Liver (tissue), 9 donors: ENCODE data around the gene RABL2B. TPM values are rescaled to one million over a fixed set of nuclear protein-coding genes. Genes with fewer than 3 reads are reported as not detected.

Experiments used
- DNase-seq: peaks from one replicate; pipeline ENCODE4 v3.0.0-alpha.2; 2017; ENCODE audit warnings: low spot score
- H3K27ac ChIP-seq, 2 donors: one replicate each; pipeline ENCODE4 v1.7.0; 2013; ENCODE audit warnings: inconsistent platforms in 2 of 2, low read length in 2 of 2, control low read depth in 1 of 2, low read depth in 1 of 2, mild to moderate bottlenecking in 1 of 2
- H3K27me3 ChIP-seq, 4 donors: one replicate each; pipeline versions ENCODE4 v1.6.1 to v1.7.0; 2013; ENCODE audit warnings: low read length in 3 of 4, inconsistent platforms in 1 of 4, mild to moderate bottlenecking in 1 of 4, moderate library complexity in 1 of 4; ENCODE audit not compliant: control insufficient read depth in 4 of 4, insufficient read depth in 4 of 4
- H3K36me3 ChIP-seq, 4 donors: one replicate each; pipeline versions ENCODE4 v1.6.1 to v1.7.0; 2013; ENCODE audit warnings: low read length in 3 of 4, mild to moderate bottlenecking in 3 of 4, low read depth in 1 of 4, moderate library complexity in 1 of 4; ENCODE audit not compliant: control insufficient read depth in 4 of 4, insufficient read depth in 3 of 4
- H3K4me1 ChIP-seq, 4 donors: one replicate each; pipeline versions ENCODE4 v1.6.1 to v1.7.0; 2013; ENCODE audit warnings: low read length in 3 of 4, mild to moderate bottlenecking in 3 of 4, moderate library complexity in 1 of 4; ENCODE audit not compliant: control insufficient read depth in 4 of 4, insufficient read depth in 4 of 4
- H3K4me3 ChIP-seq, 3 donors: one replicate each; pipeline versions ENCODE4 v1.6.1 to v1.7.0; 2013; ENCODE audit warnings: low read length in 3 of 3, control low read depth in 1 of 3, low read depth in 1 of 3, mild to moderate bottlenecking in 1 of 3
- H3K9ac ChIP-seq, 2 donors: one replicate each; pipeline ENCODE4 v1.7.0; 2013; ENCODE audit warnings: low read length in 2 of 2, mild to moderate bottlenecking in 2 of 2, moderate library complexity in 2 of 2, control low read depth in 1 of 2, low read depth in 1 of 2
- H3K9me3 ChIP-seq, 4 donors: one replicate each; pipeline versions ENCODE4 v1.6.1 to v1.7.0; 2013; ENCODE audit warnings: low read length in 3 of 4; ENCODE audit not compliant: control insufficient read depth in 4 of 4
- EGR1 ChIP-seq, 2 donors: IDR thresholded peaks; 2 replicates each; pipeline ENCODE4 v1.6.1; 2016 to 2018; ENCODE audit warnings: antibody characterized with exemption in 2 of 2, low read depth in 2 of 2
- FOXA1 ChIP-seq: IDR thresholded peaks from 2 replicates; pipeline ENCODE4 v1.6.1; 2016; ENCODE audit warnings: antibody characterized with exemption
- FOXA2 ChIP-seq: IDR thresholded peaks from 2 replicates; pipeline ENCODE4 v1.6.1; 2016; ENCODE audit warnings: antibody characterized with exemption
- GABPA ChIP-seq, 2 donors: IDR thresholded peaks in 1 of 2; conservative IDR thresholded peaks in 1 of 2; 2 replicates each; pipeline ENCODE4 v1.6.1; 2016; ENCODE audit warnings: antibody characterized with exemption in 2 of 2, mild to moderate bottlenecking in 1 of 2, moderate library complexity in 1 of 2
- HNF4A ChIP-seq, 2 donors: conservative IDR thresholded peaks; 2 replicates each; pipeline ENCODE4 v1.6.1; 2016; ENCODE audit warnings: antibody characterized with exemption in 2 of 2, mild to moderate bottlenecking in 2 of 2
- HNF4G ChIP-seq: IDR thresholded peaks from 2 replicates; pipeline ENCODE4 v1.6.1; 2016; ENCODE audit warnings: antibody characterized with exemption
- JUND ChIP-seq, 2 donors: IDR thresholded peaks; 2 replicates each; pipeline ENCODE4 v1.6.1; 2016; ENCODE audit warnings: antibody characterized with exemption in 2 of 2
- NR2F2 ChIP-seq: IDR thresholded peaks from 2 replicates; pipeline ENCODE4 v1.6.1; 2016; ENCODE audit warnings: antibody characterized with exemption
- RAD21 ChIP-seq, 2 donors: IDR thresholded peaks; 2 replicates each; pipeline ENCODE4 v1.6.1; 2016; ENCODE audit warnings: antibody characterized with exemption in 2 of 2, mild to moderate bottlenecking in 2 of 2
- RXRA ChIP-seq, 2 donors: IDR thresholded peaks; 2 replicates each; pipeline ENCODE4 v1.6.1; 2017 to 2018; ENCODE audit warnings: antibody characterized with exemption in 2 of 2, mild to moderate bottlenecking in 1 of 2
- SP1 ChIP-seq: IDR thresholded peaks from 2 replicates; pipeline ENCODE4 v1.6.1; 2018; ENCODE audit warnings: antibody characterized with exemption, mild to moderate bottlenecking
- TAF1 ChIP-seq: conservative IDR thresholded peaks from 2 replicates; pipeline ENCODE4 v1.6.1; 2016; ENCODE audit warnings: antibody characterized with exemption, mild to moderate bottlenecking
- YY1 ChIP-seq: IDR thresholded peaks from 2 replicates; pipeline ENCODE4 v1.6.1; 2016; ENCODE audit warnings: antibody characterized with exemption, mild to moderate bottlenecking
- WGBS: extraction: QIAGEN DNeasy Blood & Tissue Kit; methylation state at CpG from one replicate; pipeline ENCODE4 v1.1.7; 2013; 5-methylcytosine and 5-hydroxymethylcytosine counted together
- polyA plus RNA-seq, 2 donors: library from polyadenylated mRNA; stranded (reverse) in 1 of 2; unstranded in 1 of 2; fragments of 200-250 nt in 1 of 2; fragments of >200 nt in 1 of 2; fragmentation: Nextera tagmentation in 1 of 2; extraction: Ambion mirVana in 1 of 2; gene quantifications; one replicate each; pipeline versions ENCODE4 v1.2.1 to v1.2.3, GENCODE V29; 2013 to 2015
- total RNA-seq, 2 donors: library from RNA; depleted of rRNA; stranded (reverse); fragments of >200 nt; gene quantifications; one replicate each; pipeline ENCODE4 v1.2.3, GENCODE V29; 2014
- TF ChIP-seq, protein P1 (sequence below): IDR thresholded peaks from 2 replicates; pipeline ENCODE4 v1.6.1; 2016; ENCODE audit warnings: antibody characterized with exemption
- TF ChIP-seq, protein P2 (sequence below): IDR thresholded peaks from 2 replicates; pipeline ENCODE4 v1.6.1; 2016; ENCODE audit warnings: antibody characterized with exemption, mild to moderate bottlenecking
- TF ChIP-seq, protein P3 (sequence below): fragments of 150-350 bp; IDR thresholded peaks from 2 replicates; pipeline ENCODE4 v1.5.1; 2017; ENCODE audit warnings: improper control_type of control experiment, low read depth, low read length; ENCODE audit not compliant: missing input control
- TF ChIP-seq, protein P4 (sequence below): IDR thresholded peaks from 2 replicates; pipeline ENCODE4 v1.6.1; 2016; ENCODE audit warnings: antibody characterized with exemption
- donor health status: healthy.
- donor health status: healthy.
- donor health status: healthy.
- donor health status: healthy.
- donor health status: healthy.

RABL2B gene
- total and polyA plus RNA-seq, 4 donors = 4.2 to 6.7 (median 5.5) TPM

DNA sequence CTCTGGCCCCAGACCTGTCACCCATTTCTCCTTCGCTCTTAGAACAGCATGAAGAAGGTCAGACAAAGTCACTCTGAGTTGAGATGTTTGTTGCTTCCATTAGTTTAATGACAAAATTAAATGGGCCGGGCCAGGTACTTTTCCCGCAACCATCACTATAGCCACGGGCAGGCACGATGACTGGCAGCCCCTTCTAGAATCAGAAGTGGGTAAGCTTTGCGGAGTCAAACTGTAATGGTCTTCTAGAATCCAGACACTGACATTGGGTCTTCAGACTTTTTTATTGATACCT lies 47.8 kb downstream of the RABL2B start:
- Histone ChIP-seq H3K36me3 (no peaks in the 10 kb centered on the region), H3K9ac (no peak overlapping the region), H3K4me3 (no peak overlapping the region), H3K9me3 (no peaks in the 10 kb centered on the region), H3K27me3 (no peaks in the 10 kb centered on the region), H3K27ac (no peak overlapping the region), H3K4me1 (peaks cover 0 to 8% (median 0%) of the 10 kb centered on the region in 4 donors)
- 91% methylated on average over 6 of the region's 6 CpGs for WGBS
- TF ChIP-seq RXRA (IDR thresholded peaks at IDR 0.05) (no peak), TAF1 (no peak)
- TF ChIP-seq, protein P1, sequence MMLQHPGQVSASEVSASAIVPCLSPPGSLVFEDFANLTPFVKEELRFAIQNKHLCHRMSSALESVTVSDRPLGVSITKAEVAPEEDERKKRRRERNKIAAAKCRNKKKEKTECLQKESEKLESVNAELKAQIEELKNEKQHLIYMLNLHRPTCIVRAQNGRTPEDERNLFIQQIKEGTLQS = no peak
- TF ChIP-seq, protein P2, sequence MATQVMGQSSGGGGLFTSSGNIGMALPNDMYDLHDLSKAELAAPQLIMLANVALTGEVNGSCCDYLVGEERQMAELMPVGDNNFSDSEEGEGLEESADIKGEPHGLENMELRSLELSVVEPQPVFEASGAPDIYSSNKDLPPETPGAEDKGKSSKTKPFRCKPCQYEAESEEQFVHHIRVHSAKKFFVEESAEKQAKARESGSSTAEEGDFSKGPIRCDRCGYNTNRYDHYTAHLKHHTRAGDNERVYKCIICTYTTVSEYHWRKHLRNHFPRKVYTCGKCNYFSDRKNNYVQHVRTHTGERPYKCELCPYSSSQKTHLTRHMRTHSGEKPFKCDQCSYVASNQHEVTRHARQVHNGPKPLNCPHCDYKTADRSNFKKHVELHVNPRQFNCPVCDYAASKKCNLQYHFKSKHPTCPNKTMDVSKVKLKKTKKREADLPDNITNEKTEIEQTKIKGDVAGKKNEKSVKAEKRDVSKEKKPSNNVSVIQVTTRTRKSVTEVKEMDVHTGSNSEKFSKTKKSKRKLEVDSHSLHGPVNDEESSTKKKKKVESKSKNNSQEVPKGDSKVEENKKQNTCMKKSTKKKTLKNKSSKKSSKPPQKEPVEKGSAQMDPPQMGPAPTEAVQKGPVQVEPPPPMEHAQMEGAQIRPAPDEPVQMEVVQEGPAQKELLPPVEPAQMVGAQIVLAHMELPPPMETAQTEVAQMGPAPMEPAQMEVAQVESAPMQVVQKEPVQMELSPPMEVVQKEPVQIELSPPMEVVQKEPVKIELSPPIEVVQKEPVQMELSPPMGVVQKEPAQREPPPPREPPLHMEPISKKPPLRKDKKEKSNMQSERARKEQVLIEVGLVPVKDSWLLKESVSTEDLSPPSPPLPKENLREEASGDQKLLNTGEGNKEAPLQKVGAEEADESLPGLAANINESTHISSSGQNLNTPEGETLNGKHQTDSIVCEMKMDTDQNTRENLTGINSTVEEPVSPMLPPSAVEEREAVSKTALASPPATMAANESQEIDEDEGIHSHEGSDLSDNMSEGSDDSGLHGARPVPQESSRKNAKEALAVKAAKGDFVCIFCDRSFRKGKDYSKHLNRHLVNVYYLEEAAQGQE = no peak
- TF ChIP-seq, protein P3, sequence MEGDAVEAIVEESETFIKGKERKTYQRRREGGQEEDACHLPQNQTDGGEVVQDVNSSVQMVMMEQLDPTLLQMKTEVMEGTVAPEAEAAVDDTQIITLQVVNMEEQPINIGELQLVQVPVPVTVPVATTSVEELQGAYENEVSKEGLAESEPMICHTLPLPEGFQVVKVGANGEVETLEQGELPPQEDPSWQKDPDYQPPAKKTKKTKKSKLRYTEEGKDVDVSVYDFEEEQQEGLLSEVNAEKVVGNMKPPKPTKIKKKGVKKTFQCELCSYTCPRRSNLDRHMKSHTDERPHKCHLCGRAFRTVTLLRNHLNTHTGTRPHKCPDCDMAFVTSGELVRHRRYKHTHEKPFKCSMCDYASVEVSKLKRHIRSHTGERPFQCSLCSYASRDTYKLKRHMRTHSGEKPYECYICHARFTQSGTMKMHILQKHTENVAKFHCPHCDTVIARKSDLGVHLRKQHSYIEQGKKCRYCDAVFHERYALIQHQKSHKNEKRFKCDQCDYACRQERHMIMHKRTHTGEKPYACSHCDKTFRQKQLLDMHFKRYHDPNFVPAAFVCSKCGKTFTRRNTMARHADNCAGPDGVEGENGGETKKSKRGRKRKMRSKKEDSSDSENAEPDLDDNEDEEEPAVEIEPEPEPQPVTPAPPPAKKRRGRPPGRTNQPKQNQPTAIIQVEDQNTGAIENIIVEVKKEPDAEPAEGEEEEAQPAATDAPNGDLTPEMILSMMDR = no peak
- DNase-seq = no peak

DNA sequence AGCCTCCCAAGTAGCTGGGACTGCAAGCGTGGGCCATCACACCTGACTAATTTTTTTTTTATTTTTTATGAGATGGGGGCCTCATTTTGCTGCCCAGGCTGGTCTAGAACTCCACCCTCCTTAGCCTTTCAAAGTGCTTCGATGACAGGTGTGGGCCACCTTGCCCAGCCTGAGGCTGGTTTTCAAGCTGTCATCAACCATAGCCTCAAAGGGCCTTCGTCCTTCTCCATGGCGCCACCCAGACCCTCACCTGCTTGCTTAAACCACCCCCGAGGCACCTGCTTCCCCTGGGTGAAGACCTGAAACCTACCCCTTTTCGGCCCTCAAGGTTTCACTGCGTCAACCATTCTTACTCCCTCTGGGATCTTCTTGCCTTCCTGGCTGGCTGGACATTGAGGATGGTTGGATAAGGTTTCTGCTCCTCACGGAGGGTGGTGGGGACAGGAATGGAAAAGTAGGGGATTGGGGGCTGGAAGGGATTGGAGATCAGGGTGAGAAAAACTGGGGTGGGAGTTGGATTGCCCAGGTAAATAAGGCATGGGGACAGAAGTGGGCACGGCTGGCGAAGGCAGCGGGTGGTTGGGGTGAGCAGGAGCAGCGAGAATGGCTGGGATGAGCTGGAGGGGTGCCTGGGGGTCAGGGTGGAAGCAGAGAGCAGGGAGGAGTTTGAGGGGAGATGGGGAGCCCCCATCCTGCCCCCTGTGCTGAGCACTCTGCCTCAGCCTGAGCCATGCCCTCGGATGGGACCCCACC lies 48.3 kb downstream of the RABL2B start:
- WGBS = 94% methylated on average over 13 of the region's 13 CpGs
- Histone ChIP-seq H3K9ac (no peak overlapping the region), H3K4me1 (peaks cover 0 to 8% (median 0%) of the 10 kb centered on the region in 4 donors), H3K27me3 (no peaks in the 10 kb centered on the region), H3K36me3 (no peaks in the 10 kb centered on the region), H3K4me3 (no peak overlapping the region), H3K27ac (no peak overlapping the region), H3K9me3 (no peaks in the 10 kb centered on the region)
- DNase-seq = no peak
- no peak for TF ChIP-seq JUND (IDR thresholded peaks at IDR 0.05)
- no peak for TF ChIP-seq HNF4A (conservative IDR thresholded peaks at IDR 0.05)
- TF ChIP-seq FOXA2 = no peak
- TF ChIP-seq, protein P3 = no peak
- TF ChIP-seq RAD21 (IDR thresholded peaks at IDR 0.05) = no peak
- TF ChIP-seq SP1 = no peak
- TF ChIP-seq NR2F2 = no peak
- no peak for TF ChIP-seq RXRA (IDR thresholded peaks at IDR 0.05)
- no peak for TF ChIP-seq FOXA1
- TF ChIP-seq, protein P2 = no peak
- TF ChIP-seq, protein P1 = no peak
- no peak for TF ChIP-seq HNF4G
- no peak for TF ChIP-seq EGR1 (IDR thresholded peaks at IDR 0.05; ENCODE audit: low read depth in 2 of 2)
- no peak for TF ChIP-seq TAF1
- no peak for TF ChIP-seq YY1
- TF ChIP-seq GABPA (IDR thresholded peaks at IDR 0.05 in 1 of 2, conservative IDR thresholded peaks at IDR 0.05 in 1 of 2) = no peak
- TF ChIP-seq, protein P4, sequence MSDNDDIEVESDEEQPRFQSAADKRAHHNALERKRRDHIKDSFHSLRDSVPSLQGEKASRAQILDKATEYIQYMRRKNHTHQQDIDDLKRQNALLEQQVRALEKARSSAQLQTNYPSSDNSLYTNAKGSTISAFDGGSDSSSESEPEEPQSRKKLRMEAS = no peak
